ENCODE results near the gene ANKFN1.

DNA sequence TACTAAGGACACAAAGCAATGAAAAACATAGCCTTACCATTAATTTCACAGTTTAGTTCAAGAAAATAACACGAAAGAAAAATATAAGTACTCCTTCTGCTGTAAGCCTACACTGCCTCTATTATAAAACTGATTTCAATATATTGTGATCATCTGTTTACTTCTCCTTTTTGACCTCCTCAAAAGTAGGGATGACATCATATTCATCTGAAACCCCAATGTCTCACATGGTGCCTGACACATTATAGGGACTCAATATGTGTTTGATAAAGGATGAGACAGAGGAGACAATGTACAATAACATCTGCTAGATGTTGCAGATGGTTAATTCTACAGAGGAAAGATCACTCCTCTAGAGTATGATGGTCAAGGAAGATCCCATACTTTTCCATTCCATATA lies 321.8 kb downstream of the ANKFN1 start:
- TF ChIP-seq, protein P1, sequence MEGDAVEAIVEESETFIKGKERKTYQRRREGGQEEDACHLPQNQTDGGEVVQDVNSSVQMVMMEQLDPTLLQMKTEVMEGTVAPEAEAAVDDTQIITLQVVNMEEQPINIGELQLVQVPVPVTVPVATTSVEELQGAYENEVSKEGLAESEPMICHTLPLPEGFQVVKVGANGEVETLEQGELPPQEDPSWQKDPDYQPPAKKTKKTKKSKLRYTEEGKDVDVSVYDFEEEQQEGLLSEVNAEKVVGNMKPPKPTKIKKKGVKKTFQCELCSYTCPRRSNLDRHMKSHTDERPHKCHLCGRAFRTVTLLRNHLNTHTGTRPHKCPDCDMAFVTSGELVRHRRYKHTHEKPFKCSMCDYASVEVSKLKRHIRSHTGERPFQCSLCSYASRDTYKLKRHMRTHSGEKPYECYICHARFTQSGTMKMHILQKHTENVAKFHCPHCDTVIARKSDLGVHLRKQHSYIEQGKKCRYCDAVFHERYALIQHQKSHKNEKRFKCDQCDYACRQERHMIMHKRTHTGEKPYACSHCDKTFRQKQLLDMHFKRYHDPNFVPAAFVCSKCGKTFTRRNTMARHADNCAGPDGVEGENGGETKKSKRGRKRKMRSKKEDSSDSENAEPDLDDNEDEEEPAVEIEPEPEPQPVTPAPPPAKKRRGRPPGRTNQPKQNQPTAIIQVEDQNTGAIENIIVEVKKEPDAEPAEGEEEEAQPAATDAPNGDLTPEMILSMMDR (IDR thresholded peaks at IDR 0.05): no peak
- no peak for TF ChIP-seq POLR2A (IDR thresholded peaks at IDR 0.05)

Data from body of pancreas (tissue), 4 donors.